Stimulated activated naive CD8-positive, alpha-beta T cell treated with anti-CD3 and anti-CD28 coated beads, Interleukin-15, amount 100 ng/mL, for 72 hours (primary cell): ENCODE results near the gene MTHFD1L.

ENCODE experiments used
- ATAC-seq: fragments of 150-1000 bp; cut with Tn5 transposase; 2 replicates; pipeline ENCODE4 v1.10.0; 2021; ENCODE audit warnings: mild to moderate bottlenecking, moderate library complexity
- DNase-seq, 2 donors: peaks; one replicate each; pipeline ENCODE4 v3.0.0; 2021 to 2022
- H3K27ac Mint-ChIP-seq, 2 donors: one replicate each; pipeline ENCODE4 v1.8.0; 2022; ENCODE audit warnings: mild to moderate bottlenecking in 2 of 2, mixed read lengths in 2 of 2, moderate library complexity in 2 of 2
- H3K27me3 Mint-ChIP-seq: one replicate; pipeline ENCODE4 v1.8.0; 2022; ENCODE audit warnings: mixed read lengths
- H3K4me1 Mint-ChIP-seq: one replicate; pipeline ENCODE4 v1.8.0; 2022; ENCODE audit warnings: mild to moderate bottlenecking, mixed read lengths
- H3K4me3 Mint-ChIP-seq, 2 donors: one replicate each; pipeline ENCODE4 v1.8.0; 2022; ENCODE audit warnings: mild to moderate bottlenecking in 2 of 2, mixed read lengths in 2 of 2, moderate library complexity in 1 of 2
- H3K9me3 Mint-ChIP-seq, 2 donors: one replicate each; pipeline ENCODE4 v1.8.0; 2022; ENCODE audit warnings: mixed read lengths in 2 of 2

MTHFD1L gene

DNA sequence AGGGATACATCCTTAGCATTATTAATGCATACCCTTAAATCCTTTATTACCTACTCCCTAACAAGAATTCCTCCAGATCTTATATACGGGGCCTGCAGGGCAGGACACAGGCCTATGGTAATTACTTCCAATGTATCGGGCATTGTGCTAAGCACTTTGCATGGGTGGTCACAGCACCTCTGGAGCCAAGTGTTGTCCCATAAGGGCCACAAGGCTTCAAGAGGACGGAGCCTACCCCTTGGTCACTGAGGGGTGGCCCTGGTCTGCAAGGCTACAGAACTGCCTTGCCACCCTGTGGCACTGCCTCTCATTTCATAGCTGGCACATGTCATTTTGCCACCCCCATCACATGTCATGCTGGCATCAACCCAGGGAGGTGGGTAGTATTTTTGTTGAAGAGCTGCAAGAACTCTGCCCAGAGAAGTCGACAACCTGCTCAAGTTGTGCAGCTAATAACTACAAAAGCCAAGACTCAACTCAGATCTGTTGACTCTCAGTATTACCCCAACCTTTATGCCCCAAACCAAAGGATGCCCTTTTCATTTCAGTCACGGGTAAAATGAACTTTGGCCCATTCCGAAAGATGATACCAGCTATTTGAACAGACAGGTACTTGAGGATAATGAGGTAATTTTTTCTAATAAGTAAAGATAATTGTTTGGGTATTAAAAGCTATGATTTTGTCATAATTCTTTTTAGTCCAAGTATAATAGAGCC lies 230.2 kb downstream of the MTHFD1L start:
- ATAC-seq (no peak), DNase-seq (no peak)
- Mint-ChIP-seq H3K27me3 (no peaks in the 10 kb centered on the region), H3K4me3 (no peak overlapping the region), H3K9me3 (no peaks in the 10 kb centered on the region), H3K27ac (no peak overlapping the region), H3K4me1 (peaks cover 8% of the 10 kb centered on the region)

DNA sequence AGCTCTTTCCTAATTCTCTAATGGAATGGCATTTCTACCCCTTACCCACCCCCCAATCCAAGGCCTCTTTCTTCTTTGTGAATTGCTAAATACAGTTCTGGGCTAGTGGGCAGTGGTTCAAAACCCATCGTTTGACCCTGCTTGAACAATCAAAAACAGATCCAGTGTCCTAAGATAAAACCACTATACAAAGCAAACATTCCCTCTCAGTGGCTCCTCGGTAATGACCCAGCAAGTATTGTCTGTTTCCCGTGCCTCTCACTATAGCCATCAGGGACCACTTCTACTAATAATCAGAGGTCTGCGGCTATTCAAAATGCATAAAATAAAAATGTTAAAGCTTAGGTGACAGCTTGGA lies 230.7 kb downstream of the MTHFD1L start:
- no peaks in the 10 kb centered on the region for H3K9me3 Mint-ChIP-seq
- no peak overlapping the region for H3K27ac Mint-ChIP-seq
- DNase-seq (no peak), ATAC-seq (no peak)
- peaks cover 8% of the 10 kb centered on the region for H3K4me1 Mint-ChIP-seq
- no peak overlapping the region for H3K4me3 Mint-ChIP-seq
- no peaks in the 10 kb centered on the region for H3K27me3 Mint-ChIP-seq

GRCh38 chr6:151096691-151097606 lies 231.4 kb downstream of the MTHFD1L start:
- Mint-ChIP-seq H3K4me1 (peaks cover 8% of the 10 kb centered on the region), H3K4me3 (no peak overlapping the region), H3K27ac (no peak overlapping the region), H3K9me3 (no peaks in the 10 kb centered on the region), H3K27me3 (no peaks in the 10 kb centered on the region)
- no peak for ATAC-seq
- no peak for DNase-seq

- no peaks in the 10 kb centered on the region for H3K27me3 Mint-ChIP-seq
- H3K27ac Mint-ChIP-seq: no peak overlapping the region
- no peak overlapping the region for H3K4me3 Mint-ChIP-seq
- ATAC-seq (no peak), DNase-seq (no peak)
- H3K9me3 Mint-ChIP-seq: no peaks in the 10 kb centered on the region
- H3K4me1 Mint-ChIP-seq: peaks cover 8% of the 10 kb centered on the region
Measured at GRCh38 chr6:151098166-151098565, 232.7 kb downstream of the MTHFD1L start.

GRCh38 chr6:151100326-151100725 lies 234.8 kb downstream of the MTHFD1L start:
- Mint-ChIP-seq H3K9me3 (no peaks in the 10 kb centered on the region), H3K4me3 (no peak overlapping the region), H3K27ac (no peak overlapping the region), H3K27me3 (no peaks in the 10 kb centered on the region), H3K4me1 (peaks cover 8% of the 10 kb centered on the region)
- no peak for DNase-seq
- ATAC-seq: no peak

DNA sequence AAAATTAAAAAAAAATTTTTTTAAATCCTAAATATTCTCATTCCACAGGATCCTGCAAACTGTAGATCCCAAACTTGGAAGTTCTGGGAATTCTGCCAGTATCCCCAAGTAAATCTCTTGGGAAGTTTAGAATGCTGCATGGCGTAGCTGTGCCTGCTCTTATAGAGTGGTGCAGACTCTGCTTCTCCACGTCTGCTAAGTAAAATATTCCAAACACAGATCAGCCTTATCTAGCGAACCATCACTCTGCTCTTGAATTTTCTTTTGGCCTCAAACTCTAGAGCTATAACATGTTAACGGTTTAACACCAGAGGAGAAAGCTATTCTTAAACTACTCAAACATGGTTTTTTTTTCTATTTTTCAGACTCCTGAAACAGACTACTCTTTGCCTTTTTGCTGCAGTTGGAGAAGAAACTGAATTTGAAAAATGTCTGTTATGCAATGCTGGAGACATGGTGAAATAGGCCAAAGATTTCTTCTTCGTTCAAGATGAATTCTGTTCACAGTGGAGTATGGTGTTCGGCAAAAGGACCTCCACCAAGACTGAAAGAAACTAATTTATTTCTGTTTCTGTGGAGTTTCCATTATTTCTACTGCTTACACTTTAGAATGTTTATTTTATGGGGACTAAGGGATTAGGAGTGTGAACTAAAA lies 235.8 kb downstream of the MTHFD1L start:
- ATAC-seq (no peak), DNase-seq (no peak)
- Mint-ChIP-seq H3K4me1 (peaks cover 8% of the 10 kb centered on the region), H3K27ac (no peak overlapping the region), H3K27me3 (no peaks in the 10 kb centered on the region), H3K9me3 (no peaks in the 10 kb centered on the region), H3K4me3 (no peak overlapping the region)

DNA sequence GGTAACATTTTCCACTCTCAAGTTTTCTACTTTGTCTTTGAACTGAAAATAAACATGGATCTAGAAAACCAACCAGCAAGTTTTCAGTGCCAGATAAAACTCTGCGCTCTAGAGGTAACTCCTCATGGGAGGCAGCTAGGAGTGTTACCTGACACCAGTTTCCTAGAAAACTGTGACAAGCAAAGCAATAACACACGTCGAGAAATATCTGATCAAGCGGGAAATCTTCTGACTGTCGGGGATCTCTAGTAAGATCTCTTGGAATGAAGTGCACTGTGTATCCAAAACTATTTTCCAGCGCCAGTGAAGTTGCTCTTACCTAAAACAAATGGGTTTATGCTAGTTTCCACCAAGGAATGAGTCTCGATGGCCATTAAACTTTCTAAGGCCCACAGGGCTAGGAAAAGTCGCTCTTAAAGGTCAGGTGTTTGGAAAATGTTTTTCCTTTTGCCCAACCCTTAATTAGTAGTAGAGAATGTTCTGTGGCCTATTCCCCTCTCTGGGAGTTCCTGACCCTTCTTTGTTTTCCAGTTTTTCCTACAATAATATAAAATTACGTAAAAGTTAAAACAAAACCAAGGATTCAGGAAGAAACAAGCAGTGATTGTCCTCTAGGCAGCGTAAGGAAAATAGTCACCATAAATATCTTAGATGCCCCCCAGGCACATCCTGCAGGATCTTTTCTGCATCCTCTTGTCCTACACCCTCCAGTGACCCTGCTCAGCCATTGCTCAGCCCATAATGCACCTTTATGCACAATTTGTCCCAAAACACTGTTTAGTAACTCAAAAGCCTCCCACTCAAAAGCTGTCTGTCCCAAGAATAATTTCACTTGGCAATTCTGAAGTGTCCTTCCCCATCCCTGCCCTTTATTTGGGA lies 236.6 kb downstream of the MTHFD1L start:
- Mint-ChIP-seq H3K27me3 (no peaks in the 10 kb centered on the region), H3K4me3 (no peak overlapping the region), H3K27ac (no peak overlapping the region), H3K4me1 (peaks cover 8% of the 10 kb centered on the region), H3K9me3 (no peaks in the 10 kb centered on the region)
- no peak for DNase-seq
- no peak for ATAC-seq

DNA sequence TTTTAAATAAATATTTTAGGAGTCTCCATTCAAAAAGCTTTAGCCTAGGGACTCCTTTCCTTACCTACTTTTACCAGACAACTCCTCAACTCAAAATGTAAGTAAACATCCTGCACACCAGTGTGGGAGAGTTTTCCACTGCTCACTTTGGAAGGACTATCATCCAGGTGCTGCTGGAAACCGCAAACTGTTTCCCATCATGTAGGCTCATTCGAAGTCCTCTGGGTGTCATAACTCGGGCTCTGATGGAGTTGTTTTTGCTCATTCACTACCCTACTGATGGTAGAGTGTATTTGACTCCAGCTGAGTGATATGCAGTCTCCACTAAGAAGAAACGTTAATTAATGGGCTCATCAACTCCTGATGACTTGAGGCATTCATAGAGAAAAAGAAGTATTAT lies 237.8 kb downstream of the MTHFD1L start:
- H3K27ac Mint-ChIP-seq: no peak overlapping the region
- no peak overlapping the region for H3K4me3 Mint-ChIP-seq
- ATAC-seq: no peak

GRCh38 chr6:151107897-151108427 lies 242.5 kb downstream of the MTHFD1L start:
- no peak overlapping the region for H3K27ac Mint-ChIP-seq
- no peaks in the 10 kb centered on the region for H3K9me3 Mint-ChIP-seq
- no peak overlapping the region for H3K4me3 Mint-ChIP-seq
- H3K4me1 Mint-ChIP-seq: no peaks in the 10 kb centered on the region
- DNase-seq: no peak
- ATAC-seq: no peak
- H3K27me3 Mint-ChIP-seq: peaks cover 11% of the 10 kb centered on the region

More for the DNA sequence above, 237.8 kb downstream of the MTHFD1L start:
- no peaks in the 10 kb centered on the region for H3K9me3 Mint-ChIP-seq
- no peak for DNase-seq
- H3K4me1 Mint-ChIP-seq: no peaks in the 10 kb centered on the region
- H3K27me3 Mint-ChIP-seq: no peaks in the 10 kb centered on the region

GRCh38 chr6:151108548-151108947 lies 243.0 kb downstream of the MTHFD1L start:
- Mint-ChIP-seq H3K27me3 (peaks cover 17% of the 10 kb centered on the region), H3K4me3 (no peak overlapping the region), H3K27ac (no peak overlapping the region), H3K4me1 (no peaks in the 10 kb centered on the region), H3K9me3 (no peaks in the 10 kb centered on the region)
- DNase-seq (no peak), ATAC-seq (no peak)

GRCh38 chr6:151109361-151109760 lies 243.9 kb downstream of the MTHFD1L start:
- H3K4me1 Mint-ChIP-seq: no peaks in the 10 kb centered on the region
- no peaks in the 10 kb centered on the region for H3K9me3 Mint-ChIP-seq
- H3K4me3 Mint-ChIP-seq: no peak overlapping the region

GRCh38 chr6:151109869-151110575 lies 244.5 kb downstream of the MTHFD1L start:
- H3K4me1 Mint-ChIP-seq: no peaks in the 10 kb centered on the region
- no peak overlapping the region for H3K4me3 Mint-ChIP-seq
- H3K9me3 Mint-ChIP-seq: no peaks in the 10 kb centered on the region
- peaks cover 17% of the 10 kb centered on the region for H3K27me3 Mint-ChIP-seq
- H3K27ac Mint-ChIP-seq: no peak overlapping the region
- DNase-seq (no peak), ATAC-seq (no peak)

More at GRCh38 chr6:151109361-151109760, 243.9 kb downstream of the MTHFD1L start:
- Mint-ChIP-seq H3K27ac (no peak overlapping the region), H3K27me3 (peaks cover 17% of the 10 kb centered on the region)
- ATAC-seq (no peak), DNase-seq (no peak)

- DNase-seq (no peak), ATAC-seq (no peak)
- Mint-ChIP-seq H3K27me3 (peaks cover 17% of the 10 kb centered on the region), H3K27ac (peak overlapping the region in 1 of 2 donors; percentile 7), H3K9me3 (no peaks in the 10 kb centered on the region), H3K4me3 (no peak overlapping the region), H3K4me1 (no peaks in the 10 kb centered on the region)
Measured at GRCh38 chr6:151110576-151110905, 245.0 kb downstream of the MTHFD1L start.

GRCh38 chr6:151111670-151112069 lies 246.2 kb downstream of the MTHFD1L start:
- peaks cover 17% of the 10 kb centered on the region for H3K27me3 Mint-ChIP-seq
- no peak overlapping the region for H3K4me3 Mint-ChIP-seq
- H3K4me1 Mint-ChIP-seq: no peaks in the 10 kb centered on the region
- no peak for ATAC-seq
- no peak overlapping the region for H3K27ac Mint-ChIP-seq
- no peaks in the 10 kb centered on the region for H3K9me3 Mint-ChIP-seq
- DNase-seq: no peak
